ENCODE measurements around the gene MCFD2.

- TF ChIP-seq CTCF (IDR thresholded peaks at IDR 0.05) (no peak), POLR2A (IDR thresholded peaks at IDR 0.05) (no peak)
Observed at GRCh38 chr2:46902465-46902864, 13.1 kb downstream of the MCFD2 start.

Data from testis (tissue), 2 donors.